ENCODE results near the gene DNAJC11. TPM values are rescaled to one million over a fixed set of nuclear protein-coding genes. Genes with fewer than 3 reads are reported as not detected.

The DNAJC11 gene
- polyA plus RNA-seq, 2 of the 4 experiments (the other 2 are of a cell fraction): 35.7 to 48.5 TPM

DNA sequence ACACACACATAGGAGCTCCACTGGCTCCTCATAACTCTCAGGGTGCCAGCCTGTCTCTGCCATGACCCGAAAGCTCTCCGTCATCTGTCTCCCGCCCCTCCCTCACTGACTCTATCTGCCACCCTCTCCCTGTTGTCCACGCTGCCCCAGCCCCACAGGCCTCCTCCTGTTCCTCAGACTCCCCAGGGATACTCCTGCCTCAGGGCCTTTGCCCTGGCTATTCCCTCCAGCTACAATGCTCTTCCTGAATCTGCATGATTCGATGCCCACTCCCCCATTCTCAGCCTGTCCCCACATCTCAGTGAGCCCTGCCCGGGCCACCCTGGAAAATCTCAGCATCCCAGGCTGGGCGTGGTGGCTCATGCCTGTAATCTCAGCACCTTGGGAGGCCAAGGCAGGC lies 24.6 kb upstream of the DNAJC11 start:
- Histone ChIP-seq H3K4me3 (no peak overlapping the region), H3K9me3 (no peaks in the 10 kb centered on the region), H3K4me1 (peaks cover 14% of the 10 kb centered on the region; the same call in 2 of the 3 replicates), H3K27ac (no peak overlapping the region), H3K4me2 (no peak overlapping the region)
- WGBS (ENCODE audit: missing lambda C conversion rate): 87% methylated on average over 7 of the region's 7 CpGs
- no peak for DNase-seq (ENCODE audit: low read depth in 1 of 2, low spot score in 1 of 2)
- no peak for FAIRE-seq
- ATAC-seq: no peak
- ChIA-PET CTCF (interaction anchor here (1.0 to 1.4 kb wide), 2 partner anchors 10 to 12 kb away, joined by 3 read pairs; no protein-coding TSS in a partner anchor), POLR2A (no interaction called here)
- no peak for TF ChIP-seq MAFK (IDR thresholded peaks at IDR 0.05; ENCODE audit: partially characterized antibody)
- no peak for TF ChIP-seq POLR2A (IDR thresholded peaks at IDR 0.05; ENCODE audit: low read length)
- no peak for TF ChIP-seq JUNB (IDR thresholded peaks at IDR 0.05)
- TF ChIP-seq NR3C1 (IDR thresholded peaks at IDR 0.05): no peak
- no peak for TF ChIP-seq CBX8 (IDR thresholded peaks at IDR 0.05)
- no peak for TF ChIP-seq CHD4 (IDR thresholded peaks at IDR 0.05; ENCODE audit: borderline replicate concordance)
- TF ChIP-seq, protein P1, sequence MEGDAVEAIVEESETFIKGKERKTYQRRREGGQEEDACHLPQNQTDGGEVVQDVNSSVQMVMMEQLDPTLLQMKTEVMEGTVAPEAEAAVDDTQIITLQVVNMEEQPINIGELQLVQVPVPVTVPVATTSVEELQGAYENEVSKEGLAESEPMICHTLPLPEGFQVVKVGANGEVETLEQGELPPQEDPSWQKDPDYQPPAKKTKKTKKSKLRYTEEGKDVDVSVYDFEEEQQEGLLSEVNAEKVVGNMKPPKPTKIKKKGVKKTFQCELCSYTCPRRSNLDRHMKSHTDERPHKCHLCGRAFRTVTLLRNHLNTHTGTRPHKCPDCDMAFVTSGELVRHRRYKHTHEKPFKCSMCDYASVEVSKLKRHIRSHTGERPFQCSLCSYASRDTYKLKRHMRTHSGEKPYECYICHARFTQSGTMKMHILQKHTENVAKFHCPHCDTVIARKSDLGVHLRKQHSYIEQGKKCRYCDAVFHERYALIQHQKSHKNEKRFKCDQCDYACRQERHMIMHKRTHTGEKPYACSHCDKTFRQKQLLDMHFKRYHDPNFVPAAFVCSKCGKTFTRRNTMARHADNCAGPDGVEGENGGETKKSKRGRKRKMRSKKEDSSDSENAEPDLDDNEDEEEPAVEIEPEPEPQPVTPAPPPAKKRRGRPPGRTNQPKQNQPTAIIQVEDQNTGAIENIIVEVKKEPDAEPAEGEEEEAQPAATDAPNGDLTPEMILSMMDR (IDR thresholded peaks at IDR 0.05): no peak
- no peak for TF ChIP-seq NFE2L2 (conservative IDR thresholded peaks at IDR 0.05; ENCODE audit: low read length)
- TF ChIP-seq, protein P2, sequence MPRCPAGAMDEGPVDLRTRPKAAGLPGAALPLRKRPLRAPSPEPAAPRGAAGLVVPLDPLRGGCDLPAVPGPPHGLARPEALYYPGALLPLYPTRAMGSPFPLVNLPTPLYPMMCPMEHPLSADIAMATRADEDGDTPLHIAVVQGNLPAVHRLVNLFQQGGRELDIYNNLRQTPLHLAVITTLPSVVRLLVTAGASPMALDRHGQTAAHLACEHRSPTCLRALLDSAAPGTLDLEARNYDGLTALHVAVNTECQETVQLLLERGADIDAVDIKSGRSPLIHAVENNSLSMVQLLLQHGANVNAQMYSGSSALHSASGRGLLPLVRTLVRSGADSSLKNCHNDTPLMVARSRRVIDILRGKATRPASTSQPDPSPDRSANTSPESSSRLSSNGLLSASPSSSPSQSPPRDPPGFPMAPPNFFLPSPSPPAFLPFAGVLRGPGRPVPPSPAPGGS (IDR thresholded peaks at IDR 0.05): no peak
- TF ChIP-seq BHLHE40 (IDR thresholded peaks at IDR 0.05; ENCODE audit: low read depth, low read length): no peak
- TF ChIP-seq RNF2 (IDR thresholded peaks at IDR 0.05; ENCODE audit: borderline replicate concordance, low read depth): no peak
- TF ChIP-seq SMC3 (IDR thresholded peaks at IDR 0.05): no peak
- no peak for TF ChIP-seq FOXS1 (CRISPR knock-in tag; IDR thresholded peaks at IDR 0.05)
- TF ChIP-seq ATOH8 (CRISPR knock-in tag; IDR thresholded peaks at IDR 0.05; ENCODE audit: low read depth): no peak

GRCh38 chr1:6724517-6725141 lies 23.0 kb upstream of the DNAJC11 start:
- peak; percentile 86 to 89 for ATAC-seq
- FAIRE-seq: no peak
- peaks cover 14% of the 10 kb centered on the region; the same call in 2 of the 3 replicates for H3K4me1 ChIP-seq
- no peak overlapping the region for H3K4me3 ChIP-seq
- H3K4me2 ChIP-seq: peak overlapping the region; percentile 35; the same call in 2 of the 3 replicates
- CTCF ChIA-PET: interaction anchor here (1.0 to 1.2 kb wide), 3 partner anchors 44 to 490 kb away, joined by 3 to 6 read pairs (median 3); partner anchors contain the start of gene TAS1R1
- peak overlapping the region; percentile 30 to 69; a peak in 3 of 6 replicates for H3K27ac ChIP-seq
- POLR2A ChIA-PET: interaction anchor here (1.8 kb wide), 1 partner anchor 60 kb away, joined by 11 read pairs; the partner anchor contains the start of gene CAMTA1
- H3K9me3 ChIP-seq: no peaks in the 10 kb centered on the region
- WGBS (ENCODE audit: missing lambda C conversion rate): 28% methylated on average over 9 of the region's 9 CpGs
- DNase-seq (ENCODE audit: low read depth in 1 of 2, low spot score in 1 of 2): peak; percentile 54 to 63
- no peak for TF ChIP-seq ZNF302 (CRISPR knock-in tag; IDR thresholded peaks at IDR 0.05)
- TF ChIP-seq CBX8 (IDR thresholded peaks at IDR 0.05): no peak
- no peak for TF ChIP-seq FOSL2 (IDR thresholded peaks at IDR 0.05)
- peak; percentile 42 for TF ChIP-seq FOSL2 (CRISPR knock-in tag; IDR thresholded peaks at IDR 0.05)
- no peak for TF ChIP-seq HEYL (CRISPR knock-in tag; IDR thresholded peaks at IDR 0.05)
- no peak for TF ChIP-seq EHF (CRISPR knock-in tag; IDR thresholded peaks at IDR 0.05)
- TF ChIP-seq, protein P3, sequence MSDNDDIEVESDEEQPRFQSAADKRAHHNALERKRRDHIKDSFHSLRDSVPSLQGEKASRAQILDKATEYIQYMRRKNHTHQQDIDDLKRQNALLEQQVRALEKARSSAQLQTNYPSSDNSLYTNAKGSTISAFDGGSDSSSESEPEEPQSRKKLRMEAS (IDR thresholded peaks at IDR 0.05): peak; percentile 49; the same call in 1 of the 2 replicates

All from A549 (cell line).